Right lung (tissue), 10 donors: ENCODE data around the gene CAPSL. TPM values are rescaled to one million over a fixed set of nuclear protein-coding genes. Genes with fewer than 3 reads are reported as not detected.
"Not testable (repeated sequence)": the region's sequence is repeated elsewhere in the genome, so short reads cannot be mapped to it uniquely, and the experiment has no call there.

Experiments used
- DNase-seq, 2 donors: peaks; one replicate each; pipeline ENCODE4 v3.0.0-alpha.2; 2013
- long read RNA-seq, 8 donors: transcript quantifications; one replicate each; lab custom pipeline, GENCODE V29; 2026
- polyA plus RNA-seq, 5 donors: library from polyadenylated mRNA; unstranded; fragments of 120-200 nt; gene quantifications; one replicate each; pipeline versions ENCODE4 v1.2.1 to v1.2.3, GENCODE V29; 2013; ENCODE audit warnings: inconsistent platforms in 1 of 5, low replicate concordance in 1 of 5; ENCODE audit not compliant: insufficient read length in 5 of 5, insufficient read depth in 1 of 5

CAPSL gene
- 10 to 100 TPM in 2 of 5 donors, 1 to 10 TPM in 3; 3.3 to 12.1 (median 9.1) TPM for polyA plus RNA-seq
- long read RNA-seq, donor 1, transcript CAPSL-201 (5 exons, 969 nt): major isoform, 15 of 16 reads
- long read RNA-seq, donor 1, partial matches to known transcripts: 0 of 16 reads
- long read RNA-seq, donor 1, other reads (novel, unspliced or antisense): 0 of 16 reads
- long read RNA-seq, donor 2, partial matches to known transcripts: 0 of 1 reads
- long read RNA-seq, donor 2, other reads (novel, unspliced or antisense): 0 of 1 reads
- long read RNA-seq, donor 3, transcript CAPSL-201 (5 exons, 969 nt): major isoform, 6 of 6 reads
- long read RNA-seq, donor 3, partial matches to known transcripts: 0 of 6 reads
- long read RNA-seq, donor 3, other reads (novel, unspliced or antisense): 0 of 6 reads
- long read RNA-seq, donor 4: 0 reads
- long read RNA-seq, donor 5, partial matches to known transcripts: 0 of 1 reads
- long read RNA-seq, donor 5, other reads (novel, unspliced or antisense): 0 of 1 reads
- long read RNA-seq, donor 6, transcript CAPSL-201 (5 exons, 969 nt): major isoform, 6 of 7 reads
- long read RNA-seq, donor 6, partial matches to known transcripts: 0 of 7 reads
- long read RNA-seq, donor 6, other reads (novel, unspliced or antisense): 0 of 7 reads
- long read RNA-seq, donor 7, partial matches to known transcripts: 0 of 3 reads
- long read RNA-seq, donor 7, other reads (novel, unspliced or antisense): 0 of 3 reads
- long read RNA-seq, donor 8, partial matches to known transcripts: 0 of 2 reads
- long read RNA-seq, donor 8, other reads (novel, unspliced or antisense): 0 of 2 reads

- peak; percentile 91 to 93 for DNase-seq
These were observed at the start of gene CAPSL for GRCh38 chr5:35938568-35939227. Gene CAPSL (minus strand): TSS chr5:35938622. CDS start chr5:35921120, 17,502 bp downstream.

- no peak for DNase-seq
These were observed 49.4 kb upstream of the CAPSL start for GRCh38 chr5:35987776-35988175.

GRCh38 chr5:35979715-35980114 lies 41.3 kb upstream of the CAPSL start:
- DNase-seq: no peak

GRCh38 chr5:35976859-35977258 lies 38.4 kb upstream of the CAPSL start:
- DNase-seq: not testable (repeated sequence)

GRCh38 chr5:35974570-35974969 lies 36.1 kb upstream of the CAPSL start:
- no peak for DNase-seq

GRCh38 chr5:35971878-35972210 lies 33.4 kb upstream of the CAPSL start:
- DNase-seq: no peak

GRCh38 chr5:35971186-35971877 lies 32.9 kb upstream of the CAPSL start:
- DNase-seq: no peak

- DNase-seq: no peak
These were observed 25.0 kb upstream of the CAPSL start for GRCh38 chr5:35963381-35963843.

- DNase-seq: no peak
These were observed 21.9 kb upstream of the CAPSL start for GRCh38 chr5:35960328-35960727.

- no peak for DNase-seq
These were observed 18.0 kb upstream of the CAPSL start for GRCh38 chr5:35956429-35956828.

- DNase-seq: no peak
These were observed 15.8 kb upstream of the CAPSL start for GRCh38 chr5:35954175-35954574.

- DNase-seq: no peak
These were observed 8.7 kb upstream of the CAPSL start for GRCh38 chr5:35947085-35947484.

- DNase-seq: no peak
These were observed 1.2 kb upstream of the CAPSL start for GRCh38 chr5:35939639-35940038.

- peak; percentile 37 to 55 for DNase-seq
These were observed 11.9 kb downstream of the CAPSL start for GRCh38 chr5:35926389-35927051.

- peak in 1 of 2 donors; percentile 32 for DNase-seq
These were observed 13.3 kb downstream of the CAPSL start for GRCh38 chr5:35924950-35925722.

GRCh38 chr5:35924122-35924949 lies 14.1 kb downstream of the CAPSL start:
- no peak for DNase-seq

- no peak for DNase-seq
These were observed 16.0 kb downstream of the CAPSL start for GRCh38 chr5:35922468-35922867.

GRCh38 chr5:35921930-35922329 lies 16.5 kb downstream of the CAPSL start:
- DNase-seq: no peak

GRCh38 chr5:35920890-35921289 lies 17.5 kb downstream of the CAPSL start:
- DNase-seq: no peak
